HG02840 (cell line): ENCODE data around the gene SLC46A2.

Source experiments
- ATAC-seq: cut with Tn5 transposase; IDR thresholded peaks from one replicate; pipeline ENCODE4 v1.9.1; 2021; ENCODE audit warnings: mild to moderate bottlenecking, moderate library complexity, moderate number of reproducible peaks; ENCODE audit not compliant: unreplicated experiment, low FRiP score

SLC46A2 gene, protein sequence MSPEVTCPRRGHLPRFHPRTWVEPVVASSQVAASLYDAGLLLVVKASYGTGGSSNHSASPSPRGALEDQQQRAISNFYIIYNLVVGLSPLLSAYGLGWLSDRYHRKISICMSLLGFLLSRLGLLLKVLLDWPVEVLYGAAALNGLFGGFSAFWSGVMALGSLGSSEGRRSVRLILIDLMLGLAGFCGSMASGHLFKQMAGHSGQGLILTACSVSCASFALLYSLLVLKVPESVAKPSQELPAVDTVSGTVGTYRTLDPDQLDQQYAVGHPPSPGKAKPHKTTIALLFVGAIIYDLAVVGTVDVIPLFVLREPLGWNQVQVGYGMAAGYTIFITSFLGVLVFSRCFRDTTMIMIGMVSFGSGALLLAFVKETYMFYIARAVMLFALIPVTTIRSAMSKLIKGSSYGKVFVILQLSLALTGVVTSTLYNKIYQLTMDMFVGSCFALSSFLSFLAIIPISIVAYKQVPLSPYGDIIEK

DNA sequence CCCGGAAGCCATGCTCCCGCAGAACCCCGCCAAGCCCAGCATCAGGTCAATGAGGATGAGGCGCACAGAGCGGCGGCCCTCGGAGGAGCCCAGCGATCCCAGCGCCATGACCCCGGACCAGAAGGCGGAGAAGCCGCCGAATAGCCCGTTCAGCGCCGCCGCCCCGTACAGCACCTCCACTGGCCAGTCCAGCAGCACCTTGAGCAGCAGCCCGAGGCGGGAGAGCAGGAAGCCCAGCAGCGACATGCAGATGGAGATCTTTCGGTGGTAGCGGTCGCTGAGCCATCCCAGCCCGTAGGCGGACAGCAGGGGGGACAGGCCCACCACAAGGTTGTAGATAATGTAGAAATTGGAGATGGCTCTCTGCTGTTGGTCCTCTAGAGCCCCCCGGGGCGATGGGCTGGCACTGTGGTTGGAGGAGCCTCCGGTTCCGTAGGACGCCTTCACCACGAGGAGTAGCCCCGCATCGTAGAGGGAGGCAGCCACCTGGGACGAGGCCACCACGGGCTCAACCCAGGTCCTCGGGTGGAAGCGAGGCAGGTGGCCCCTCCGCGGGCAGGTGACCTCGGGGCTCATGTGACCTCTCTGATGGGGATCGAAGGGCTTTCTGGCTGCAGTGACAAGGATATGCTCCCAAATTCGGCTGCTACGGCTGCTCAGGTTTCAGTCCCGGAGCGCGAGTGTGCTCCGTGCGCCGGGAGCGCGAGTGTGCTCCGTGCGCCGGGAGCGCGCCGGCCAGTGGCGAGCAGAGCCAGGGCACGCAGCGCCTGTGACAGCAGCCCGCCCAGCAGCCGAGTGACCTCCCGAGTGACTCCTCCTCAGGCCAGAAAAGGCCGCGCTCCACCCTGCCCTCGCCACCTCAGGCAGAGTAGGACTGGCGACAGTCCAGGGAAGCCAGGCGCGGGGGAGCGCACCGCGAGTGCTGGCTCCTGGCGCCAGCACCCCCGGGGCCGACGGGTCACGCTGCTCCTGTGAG, at the start of gene SLC46A2:
SLC46A2 (minus strand) TSS at position 771 of the 976 bp plus-strand sequence; CDS start at position 576, 195 bp downstream.
- no peak for ATAC-seq

DNA sequence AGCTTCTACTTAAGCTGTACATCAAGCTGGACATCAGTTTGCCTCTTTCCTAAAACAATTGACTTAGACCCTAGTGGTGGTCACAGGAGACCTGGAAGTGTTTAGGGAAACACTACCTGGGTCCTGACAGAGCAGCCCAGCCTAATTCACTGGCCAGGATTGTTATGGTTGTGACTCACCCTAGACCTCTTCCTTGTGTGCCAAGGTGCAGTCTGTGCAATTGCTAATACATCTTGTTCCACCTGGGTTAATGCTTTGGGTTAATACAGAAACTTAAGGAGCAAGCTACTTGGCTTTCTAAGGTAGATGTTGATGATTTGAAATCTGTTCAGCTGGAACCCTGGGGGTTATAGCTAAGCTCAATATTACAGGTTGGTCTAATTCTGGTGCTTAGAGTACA, 48.7 kb upstream of the SLC46A2 start:
- no peak for ATAC-seq

DNA sequence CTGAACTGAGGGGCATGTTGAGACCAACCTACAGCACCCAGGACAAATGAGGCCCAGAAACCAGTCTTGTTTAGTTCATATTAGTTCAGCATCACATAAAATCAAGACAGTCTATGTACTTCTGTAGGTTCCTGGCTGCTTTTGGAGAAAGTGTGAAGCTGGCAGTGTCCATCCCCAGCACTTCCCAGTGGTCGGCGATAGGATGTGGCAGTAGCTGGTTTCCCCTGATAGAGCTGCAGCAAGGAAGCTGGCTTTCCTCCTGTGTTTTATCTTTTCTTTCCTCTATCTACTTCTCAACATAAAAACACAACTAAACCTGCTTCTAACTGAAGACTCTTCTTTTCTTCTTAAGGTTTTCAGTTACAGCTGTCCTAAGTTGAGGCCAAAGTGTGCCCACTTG, 43.0 kb upstream of the SLC46A2 start:
- no peak for ATAC-seq

DNA sequence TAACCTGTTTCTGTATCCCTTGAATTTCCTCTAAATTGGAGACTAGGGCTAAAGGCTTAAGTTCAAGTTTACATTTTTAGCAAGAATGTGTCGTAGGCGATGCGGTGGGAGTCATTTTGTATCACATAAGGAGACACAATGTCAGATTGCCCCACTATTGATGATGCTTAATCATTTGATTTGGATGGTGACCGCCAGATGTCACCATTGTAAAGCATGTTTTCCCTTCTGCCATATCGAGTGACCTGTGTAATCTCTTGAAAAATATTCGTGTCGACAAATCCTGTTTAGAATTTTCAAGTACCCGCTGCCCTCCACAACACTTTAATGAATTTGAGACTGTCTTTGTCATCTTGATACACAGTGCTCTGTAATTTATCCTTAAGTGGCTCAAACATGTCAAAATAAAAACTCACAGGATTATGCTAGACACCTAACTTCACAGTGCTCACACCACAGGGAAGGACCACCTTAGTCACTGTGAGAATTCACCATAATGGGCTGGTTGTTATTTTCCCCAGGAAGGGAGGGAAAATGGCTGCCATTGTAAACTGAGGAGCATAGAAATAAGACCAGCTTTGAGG, 34.5 kb upstream of the SLC46A2 start:
- no peak for ATAC-seq

DNA sequence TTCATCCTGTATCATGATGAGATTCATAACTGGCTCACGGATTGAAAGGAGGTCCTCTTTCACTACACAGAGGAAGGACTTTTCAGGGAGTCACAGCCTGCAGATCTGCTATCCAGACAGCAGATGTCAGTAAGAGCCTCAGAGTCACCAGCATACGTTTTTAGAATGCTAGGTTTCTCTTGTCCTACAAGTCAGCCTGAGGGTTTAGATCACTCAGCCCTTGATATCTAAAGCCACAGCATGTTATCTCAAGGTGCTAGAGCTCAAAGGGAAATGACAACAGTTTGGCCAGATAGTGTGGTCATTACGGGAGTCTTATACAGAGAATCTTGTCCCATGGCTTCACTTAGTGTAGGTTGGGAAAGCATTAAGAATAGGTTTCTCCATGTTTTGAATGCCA, 30.9 kb upstream of the SLC46A2 start:
- no peak for ATAC-seq

DNA sequence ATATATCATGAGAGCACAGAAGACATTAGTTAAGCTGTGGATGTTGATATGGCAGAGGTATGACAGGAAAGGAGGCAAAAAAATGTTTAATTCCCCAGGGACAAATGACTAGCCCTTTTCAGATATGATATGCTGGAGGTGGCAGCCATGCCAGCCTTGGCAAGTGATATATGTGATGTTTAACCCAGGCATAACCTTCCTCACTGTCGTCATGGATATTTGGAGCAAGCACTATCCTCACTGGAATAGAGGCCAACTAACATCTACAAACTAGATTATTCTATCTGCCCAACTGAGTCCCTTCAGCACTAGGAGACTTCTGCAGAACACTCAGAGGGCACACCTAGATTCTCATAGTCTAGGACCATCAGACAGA, 27.3 kb upstream of the SLC46A2 start:
- no peak for ATAC-seq

DNA sequence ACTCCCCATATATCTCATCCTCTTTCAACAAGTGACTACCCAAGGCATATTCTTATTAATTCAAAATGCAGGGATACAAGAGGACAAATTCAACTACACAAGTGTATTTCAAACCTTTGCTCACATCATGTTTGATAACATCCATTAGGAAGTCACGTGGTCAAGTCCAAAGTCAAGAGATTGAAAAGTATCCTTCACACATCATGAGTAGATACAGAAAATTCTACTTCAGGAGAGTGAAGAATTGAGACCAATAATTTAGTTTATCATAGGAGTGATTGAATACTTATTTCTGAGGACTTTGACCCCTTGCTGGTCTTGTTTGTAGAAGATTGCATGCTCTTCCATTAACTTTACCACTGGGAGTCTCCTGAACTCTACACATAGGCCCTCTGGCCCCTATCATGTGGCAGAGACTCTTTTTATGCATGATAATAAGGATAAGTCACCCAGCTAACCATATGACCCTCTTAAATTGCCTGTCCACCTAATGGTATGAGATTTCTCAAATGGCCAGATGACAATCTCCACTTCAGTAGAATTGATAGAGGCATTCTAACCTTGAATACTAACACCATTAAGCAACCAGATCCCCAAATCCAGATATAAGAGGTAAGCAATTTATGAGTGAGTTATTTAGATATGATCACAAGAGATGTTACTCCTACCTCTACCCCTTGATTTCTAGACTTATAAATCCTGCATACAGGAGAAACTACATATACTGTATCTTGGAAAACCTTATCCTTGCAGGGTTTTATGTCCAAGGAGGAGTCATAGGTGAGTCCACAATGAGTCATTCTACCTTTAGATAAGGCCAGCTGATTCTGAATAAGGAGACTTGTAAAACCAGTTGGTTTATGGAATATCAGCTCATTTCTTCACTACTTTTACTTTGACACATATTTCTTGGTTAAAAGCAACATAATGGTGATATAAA, 26.6 kb upstream of the SLC46A2 start:
- ATAC-seq = no peak

DNA sequence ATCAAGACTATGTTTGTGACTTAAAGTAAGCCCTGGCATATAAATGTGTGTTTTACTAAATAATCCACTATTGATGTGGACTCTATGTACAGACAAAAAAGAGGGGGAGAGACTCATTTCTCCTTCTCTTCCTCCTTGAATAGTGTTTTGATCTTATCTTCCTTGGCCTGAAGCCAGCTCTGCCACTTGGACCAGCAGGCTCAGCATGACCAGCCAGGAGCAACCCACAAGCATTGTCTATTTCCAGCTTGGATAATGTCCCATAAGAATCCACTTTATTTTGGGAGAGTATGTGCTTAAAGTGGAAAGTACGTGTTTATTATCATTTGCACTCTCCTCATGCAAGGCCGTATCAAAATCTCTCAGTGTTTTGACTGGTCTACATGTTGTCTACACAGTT, 23.8 kb upstream of the SLC46A2 start:
- no peak for ATAC-seq

DNA sequence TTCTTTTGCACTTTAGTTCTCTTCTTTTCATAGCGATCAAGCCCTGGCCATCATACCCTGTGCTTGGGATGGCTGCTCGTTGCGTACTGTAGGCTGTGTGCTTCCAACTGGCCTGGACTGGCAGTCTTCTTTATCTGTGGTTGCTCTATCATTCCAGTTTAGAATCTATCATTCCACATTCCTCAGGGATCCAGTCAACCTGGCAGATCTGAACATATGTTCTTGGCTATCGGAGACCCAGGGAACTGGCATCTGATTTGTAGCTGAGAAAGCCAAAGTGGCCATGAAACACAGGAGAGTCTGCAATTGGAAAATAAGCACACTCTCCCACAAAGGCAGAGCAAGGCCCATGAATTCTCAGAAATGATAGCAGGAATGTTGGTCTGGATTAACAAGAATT, 22.6 kb upstream of the SLC46A2 start:
- ATAC-seq = no peak

DNA sequence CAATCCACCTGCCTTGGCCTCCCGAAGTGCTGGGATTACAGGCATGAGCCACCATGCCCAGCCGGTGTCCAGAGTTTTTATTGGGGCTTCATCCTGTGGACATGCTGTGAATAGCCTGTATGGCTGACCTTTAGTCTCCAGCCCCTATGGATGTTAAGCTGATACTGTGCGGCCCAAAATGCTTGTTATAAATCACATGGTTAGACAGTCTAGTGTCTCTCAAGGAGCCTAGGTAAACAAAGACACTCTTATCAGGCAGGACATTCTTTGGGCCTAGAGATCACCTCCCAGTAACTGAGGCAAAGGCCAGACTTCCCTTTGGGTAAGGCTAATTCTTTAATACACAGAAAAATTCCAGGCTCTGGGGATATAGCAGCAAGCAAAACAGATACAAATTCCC, 22.0 kb upstream of the SLC46A2 start:
- ATAC-seq = no peak

DNA sequence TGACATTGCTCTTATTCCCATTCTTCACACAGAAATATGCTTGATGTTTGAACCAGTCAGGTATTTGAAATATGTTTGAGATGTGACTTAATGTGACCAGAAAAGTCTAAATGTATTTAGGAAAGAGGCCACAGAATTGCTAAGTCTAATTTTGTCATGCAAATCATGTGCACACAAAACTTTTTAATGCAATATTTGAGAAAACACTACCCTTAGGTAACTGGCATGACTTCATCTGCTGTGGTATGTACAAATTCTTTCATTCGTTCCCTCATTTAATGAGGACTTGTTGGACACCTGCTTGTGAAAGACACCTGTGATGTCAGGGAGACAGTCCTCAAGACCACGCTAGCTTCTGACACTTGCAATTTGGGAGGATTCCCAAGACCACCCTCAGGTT, 21.1 kb upstream of the SLC46A2 start:
- no peak for ATAC-seq

DNA sequence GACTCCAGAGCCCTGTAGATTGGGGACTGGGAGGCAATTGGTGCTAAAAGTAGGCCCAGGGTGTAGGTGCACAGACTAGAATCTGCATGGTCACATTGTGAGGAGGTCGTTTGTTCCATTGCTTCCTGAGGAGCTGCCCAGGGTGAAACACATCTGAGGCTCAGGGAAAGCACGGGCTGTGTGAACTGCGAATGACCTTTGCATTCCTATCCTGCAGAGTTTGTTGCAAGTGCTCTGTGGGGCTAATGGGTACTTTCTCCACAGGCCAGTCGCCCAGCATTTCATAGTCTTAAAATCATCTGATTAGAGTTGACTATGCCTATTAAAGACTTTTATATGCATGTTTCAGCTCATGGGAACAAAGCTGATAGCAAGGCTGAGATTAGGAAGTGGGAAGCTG, 14.4 kb upstream of the SLC46A2 start:
- no peak for ATAC-seq

DNA sequence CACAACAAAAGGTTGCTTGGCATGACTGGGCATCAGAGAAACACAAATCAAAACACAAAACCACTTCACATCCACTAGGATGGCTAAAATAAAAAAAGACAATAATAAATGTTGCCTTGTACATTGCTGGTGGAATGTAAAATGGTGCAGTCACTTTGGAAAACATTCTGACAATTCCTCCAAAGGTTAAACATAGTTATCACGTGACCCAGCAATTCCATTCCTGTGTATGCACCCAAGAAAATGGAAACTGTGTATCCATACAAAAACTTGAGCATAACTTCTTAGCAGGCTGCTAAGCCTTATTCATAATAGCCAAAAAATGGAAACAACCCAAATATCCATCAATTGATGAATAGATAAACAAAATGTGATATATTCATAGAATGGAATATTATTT, 10.2 kb upstream of the SLC46A2 start:
- ATAC-seq = no peak

DNA sequence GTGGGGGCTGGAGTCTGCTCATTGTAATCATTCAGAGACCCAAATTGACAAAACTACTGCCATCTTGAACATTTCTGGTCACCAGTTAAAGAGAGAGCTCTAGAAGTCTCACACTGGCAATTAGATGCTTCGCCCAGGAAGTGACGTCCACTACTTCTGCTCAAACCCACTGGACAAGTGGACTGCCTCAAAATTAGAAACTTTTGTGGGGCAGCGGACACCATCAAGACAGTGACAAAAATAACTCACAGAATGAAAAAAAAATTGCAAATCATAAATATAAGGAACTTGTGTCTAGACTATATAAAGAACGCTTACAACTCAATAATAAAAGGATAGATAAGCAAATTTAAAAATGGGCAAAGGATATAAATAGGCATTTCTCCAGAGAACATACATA, 9.8 kb upstream of the SLC46A2 start:
- ATAC-seq = no peak

DNA sequence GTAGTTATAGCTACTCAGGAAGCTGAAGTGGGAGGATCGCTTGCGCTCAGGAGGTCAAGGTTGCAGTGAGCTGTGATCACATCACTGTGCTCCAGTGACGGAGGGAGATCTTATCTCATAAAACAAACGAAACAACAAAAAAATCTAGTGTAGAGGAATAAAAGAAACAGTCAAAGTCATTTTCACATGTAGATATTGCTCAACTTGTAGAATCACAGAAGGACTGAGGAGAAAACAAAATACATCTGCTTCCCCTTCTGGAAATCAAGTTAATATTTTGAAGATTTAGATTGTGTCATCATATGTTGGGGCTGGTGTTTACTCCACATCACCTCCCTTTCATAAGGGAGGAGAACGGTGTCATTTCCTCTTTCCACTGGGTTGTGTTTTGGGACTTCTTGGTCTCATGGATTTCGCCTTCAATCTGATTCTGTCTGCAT, 8.2 kb upstream of the SLC46A2 start:
- ATAC-seq = no peak

DNA sequence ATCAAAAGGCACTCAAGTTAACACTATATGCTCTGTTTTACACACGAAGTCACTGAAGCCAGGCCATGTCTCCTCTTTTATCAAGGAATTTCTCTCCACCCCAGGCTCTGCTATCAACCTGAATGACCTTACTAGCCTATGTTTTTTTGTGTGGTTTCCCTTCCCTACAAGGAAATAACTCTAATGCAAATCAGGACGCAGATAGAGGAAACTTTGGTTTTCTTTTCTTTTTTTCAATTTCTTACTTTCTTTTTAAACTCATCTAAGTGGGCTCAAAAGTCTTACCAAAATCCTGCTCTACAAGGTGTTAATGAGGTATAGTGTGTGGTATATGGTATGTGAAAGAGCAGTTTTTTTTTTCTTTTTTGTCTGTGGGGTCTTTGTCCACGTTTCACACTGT, 5.5 kb upstream of the SLC46A2 start:
- no peak for ATAC-seq

DNA sequence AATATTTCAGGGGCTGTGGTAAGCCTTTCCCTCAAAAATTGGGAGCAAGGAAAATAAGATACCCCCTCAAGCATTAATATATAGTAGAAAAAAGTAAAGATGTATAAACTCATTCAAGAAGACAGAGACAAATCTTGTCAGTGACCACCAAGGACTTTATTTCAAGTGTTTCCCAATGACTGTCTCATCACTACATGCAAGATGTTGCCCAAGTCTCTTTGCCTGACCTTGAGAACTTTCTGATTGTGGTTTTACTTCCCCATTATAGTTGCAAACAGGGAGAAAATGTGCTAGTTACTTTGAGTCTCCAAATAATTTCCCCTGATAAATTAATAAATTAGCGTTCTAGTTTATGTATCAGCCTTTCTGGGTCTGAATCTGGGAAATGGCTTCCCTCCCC, 4.0 kb upstream of the SLC46A2 start:
- ATAC-seq = no peak

DNA sequence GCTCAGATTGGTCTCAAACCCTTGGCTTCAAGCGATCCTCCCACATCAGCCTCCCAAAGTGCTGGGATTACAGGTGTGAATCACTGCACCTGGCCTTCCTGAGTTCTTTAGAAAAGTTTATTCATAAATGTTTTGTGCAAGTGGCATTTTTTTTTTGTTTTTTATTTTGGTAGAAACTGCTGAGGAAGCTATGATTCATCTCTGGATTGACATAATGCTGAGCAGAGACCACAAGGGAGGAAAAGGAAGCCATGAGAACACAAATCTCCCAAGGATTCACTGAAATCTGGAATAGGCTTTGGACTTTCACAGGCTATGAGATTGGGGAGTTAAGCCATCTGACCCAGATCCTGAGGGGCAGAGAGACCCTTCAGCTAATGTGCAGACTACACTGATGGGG, 3.4 kb upstream of the SLC46A2 start:
- no peak for ATAC-seq

DNA sequence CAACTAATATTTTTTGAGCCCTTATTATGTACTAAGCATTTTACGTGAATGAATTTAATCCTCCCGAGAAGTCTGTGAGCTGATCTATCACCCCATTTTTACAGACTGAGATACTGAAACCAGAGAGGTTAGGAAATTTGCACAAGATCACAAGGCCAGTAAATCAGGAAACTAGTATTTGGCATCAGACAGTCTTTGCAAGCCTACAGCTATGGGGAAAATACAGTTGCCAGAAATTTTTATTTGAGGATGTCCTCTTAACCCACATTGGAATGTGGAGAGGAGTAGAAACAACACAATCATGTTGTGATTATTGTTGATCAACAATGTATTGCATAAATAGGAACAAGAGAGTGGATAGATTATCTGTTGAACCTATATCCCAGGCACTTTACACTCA, 2.3 kb upstream of the SLC46A2 start:
- no peak for ATAC-seq

DNA sequence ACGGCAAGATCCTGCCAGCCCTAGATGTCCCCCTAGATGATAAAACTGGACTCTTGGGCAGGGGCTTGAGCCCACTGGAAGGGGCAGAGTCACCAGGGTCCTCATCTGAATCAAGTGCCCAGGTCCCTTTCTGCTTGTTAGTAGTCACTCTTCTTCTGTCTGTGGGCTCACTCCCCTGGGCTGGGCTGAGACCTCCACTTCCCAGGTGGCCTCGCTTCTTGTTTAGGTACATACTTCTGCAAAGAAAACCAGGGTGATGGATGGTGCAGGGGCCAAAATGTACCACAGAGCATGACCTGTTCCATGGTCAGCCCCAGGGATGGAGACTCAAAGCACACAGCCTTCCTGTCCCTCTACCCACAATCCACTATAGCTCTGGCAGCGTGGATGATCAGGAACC, 845 bp upstream of the SLC46A2 start:
- no peak for ATAC-seq
